ENCODE results near the gene CD46. TPM values are rescaled to one million over a fixed set of nuclear protein-coding genes. Genes with fewer than 3 reads are reported as not detected.

CD46 gene
- total RNA-seq, 2 experiments from 2014 or later: 82.2 to 93.3 TPM

GRCh38 chr1:207823531-207823879, 71.7 kb downstream of the CD46 start:
- CTCF ChIA-PET: interaction anchor here (1.4 to 2.5 kb wide), 5 partner anchors 11 to 61 kb away, joined by 4 to 16 read pairs (median 6); no protein-coding TSS in a partner anchor
- POLR2A ChIA-PET: interaction anchor here (0.6 to 2.1 kb wide), 7 partner anchors 9 to 1127 kb away, joined by 3 to 13 read pairs (median 5); partner anchors contain the start of gene CD46

GRCh38 chr1:207823880-207824566, 72.2 kb downstream of the CD46 start:
- CTCF ChIA-PET: interaction anchor here (1.4 to 2.5 kb wide), 5 partner anchors 10 to 61 kb away, joined by 4 to 16 read pairs (median 6); no protein-coding TSS in a partner anchor
- POLR2A ChIA-PET: interaction anchor here (0.6 to 2.1 kb wide), 7 partner anchors 9 to 1127 kb away, joined by 3 to 13 read pairs (median 5); partner anchors contain the start of gene CD46

- CTCF ChIA-PET: interaction anchor here (1.2 to 15.2 kb wide), 7 partner anchors 9 to 139 kb away, joined by 3 to 215 read pairs (median 11); no protein-coding TSS in a partner anchor
- POLR2A ChIA-PET: interaction anchor here (0.6 to 3.0 kb wide), 3 partner anchors 28 to 44 kb away, joined by 4 to 17 read pairs (median 13); no protein-coding TSS in a partner anchor
Measured at GRCh38 chr1:207824691-207825408, 73.0 kb downstream of the CD46 start.

GRCh38 chr1:207825409-207825695, 73.5 kb downstream of the CD46 start:
- POLR2A ChIA-PET: interaction anchor here (0.6 to 3.0 kb wide), 4 partner anchors 9 to 44 kb away, joined by 3 to 17 read pairs (median 4); no protein-coding TSS in a partner anchor
- CTCF ChIA-PET: interaction anchor here (1.2 to 15.2 kb wide), 4 partner anchors 16 to 138 kb away, joined by 3 to 215 read pairs (median 10); no protein-coding TSS in a partner anchor

- CTCF ChIA-PET: interaction anchor here (1.2 to 15.2 kb wide), 6 partner anchors 10 to 138 kb away, joined by 3 to 215 read pairs (median 6); no protein-coding TSS in a partner anchor
- POLR2A ChIA-PET: interaction anchor here (0.6 to 3.0 kb wide), 5 partner anchors 8 to 50 kb away, joined by 3 to 17 read pairs (median 3); no protein-coding TSS in a partner anchor
Measured at GRCh38 chr1:207825719-207826556, 74.1 kb downstream of the CD46 start.

- POLR2A ChIA-PET: interaction anchor here (0.7 to 3.0 kb wide), 6 partner anchors 7 to 199 kb away, joined by 3 to 17 read pairs (median 4); no protein-coding TSS in a partner anchor
- CTCF ChIA-PET: interaction anchor here (0.9 to 15.2 kb wide), 8 partner anchors 9 to 137 kb away, joined by 3 to 215 read pairs (median 5); no protein-coding TSS in a partner anchor
Measured at GRCh38 chr1:207826557-207827487, 75.0 kb downstream of the CD46 start.

GRCh38 chr1:207827488-207827830, 75.6 kb downstream of the CD46 start:
- ChIA-PET POLR2A (interaction anchor here (0.7 to 3.0 kb wide), 3 partner anchors 40 to 200 kb away, joined by 4 to 17 read pairs (median 7); no protein-coding TSS in a partner anchor), CTCF (interaction anchor here (0.9 to 15.2 kb wide), 7 partner anchors 8 to 136 kb away, joined by 3 to 215 read pairs (median 5); no protein-coding TSS in a partner anchor)

- POLR2A ChIA-PET: interaction anchor here (1.4 to 3.0 kb wide), 2 partner anchors 40 to 41 kb away, joined by 4 to 17 read pairs; no protein-coding TSS in a partner anchor
- CTCF ChIA-PET: interaction anchor here (0.9 to 15.2 kb wide), 4 partner anchors 20 to 57 kb away, joined by 3 to 215 read pairs (median 4); no protein-coding TSS in a partner anchor
Measured at GRCh38 chr1:207828046-207828445, 76.2 kb downstream of the CD46 start.

- POLR2A ChIA-PET: interaction anchor here (0.6 to 1.2 kb wide), 3 partner anchors 33 to 40 kb away, joined by 3 to 4 read pairs (median 3); no protein-coding TSS in a partner anchor
- CTCF ChIA-PET: interaction anchor here (0.6 to 15.2 kb wide), 10 partner anchors 9 to 135 kb away, joined by 3 to 215 read pairs (median 3); no protein-coding TSS in a partner anchor
Measured at GRCh38 chr1:207828485-207829158, 76.8 kb downstream of the CD46 start.

- ChIA-PET CTCF (interaction anchor here (0.8 to 15.2 kb wide), 5 partner anchors 10 to 134 kb away, joined by 3 to 215 read pairs (median 16); no protein-coding TSS in a partner anchor), POLR2A (interaction anchor here (1.2 kb wide), 1 partner anchor 32 kb away, joined by 3 read pairs; no protein-coding TSS in a partner anchor)
Measured at GRCh38 chr1:207829576-207829975, 77.7 kb downstream of the CD46 start.

- CTCF ChIA-PET: interaction anchor here (0.5 to 15.2 kb wide), 4 partner anchors 36 to 429 kb away, joined by 3 to 215 read pairs (median 18); no protein-coding TSS in a partner anchor
- POLR2A ChIA-PET: no interaction called here
Measured at GRCh38 chr1:207830788-207831187, 78.9 kb downstream of the CD46 start.

GRCh38 chr1:207831517-207832327, 79.9 kb downstream of the CD46 start:
- CTCF ChIA-PET: interaction anchor here (0.5 to 15.2 kb wide), 7 partner anchors 9 to 428 kb away, joined by 3 to 215 read pairs (median 4); no protein-coding TSS in a partner anchor
- POLR2A ChIA-PET: interaction anchor here (0.9 to 1.3 kb wide), 2 partner anchors 32 to 38 kb away, joined by 3 read pairs; no protein-coding TSS in a partner anchor

GRCh38 chr1:207832796-207833195, 80.9 kb downstream of the CD46 start:
- POLR2A ChIA-PET: interaction anchor here (0.5 to 1.3 kb wide), 4 partner anchors 9 to 37 kb away, joined by 3 read pairs; no protein-coding TSS in a partner anchor
- CTCF ChIA-PET: interaction anchor here (0.8 to 15.2 kb wide), 7 partner anchors 10 to 131 kb away, joined by 3 to 215 read pairs (median 4); no protein-coding TSS in a partner anchor

GRCh38 chr1:207833381-207833780, 81.5 kb downstream of the CD46 start:
- ChIA-PET POLR2A (no interaction called here), CTCF (interaction anchor here (0.7 to 15.2 kb wide), 5 partner anchors 9 to 130 kb away, joined by 3 to 215 read pairs (median 7); no protein-coding TSS in a partner anchor)

- POLR2A ChIA-PET: interaction anchor here (0.9 kb wide), 1 partner anchor 8 kb away, joined by 3 read pairs; no protein-coding TSS in a partner anchor
Measured at GRCh38 chr1:207833956-207834660, 82.3 kb downstream of the CD46 start.

More at GRCh38 chr1:207833956-207834660, 82.3 kb downstream of the CD46 start:
- CTCF ChIA-PET: interaction anchor here (0.7 to 15.2 kb wide), 4 partner anchors 8 to 51 kb away, joined by 3 to 215 read pairs (median 6); no protein-coding TSS in a partner anchor

Measured in activated CD8-positive, alpha-beta memory T cell treated with anti-CD3 and anti-CD28 coated beads for 36 hours (primary cell).